HepG2 (cell line): ENCODE data around the gene SLC22A12. TPM values are rescaled to one million over a fixed set of nuclear protein-coding genes. Genes with fewer than 3 reads are reported as not detected.

Source experiments
- ERF ChIP-seq: IDR thresholded peaks from 2 replicates; pipeline ENCODE4 v1.6.1; 2018; ENCODE audit warnings: missing biosample characterization, missing genetic modification reagents
- ETS1 ChIP-seq: sonication (generic); formaldehyde crosslinking; IDR thresholded peaks from 2 replicates; pipeline ENCODE4 v1.4.0; 2020; ENCODE audit warnings: missing genetic modification reagents
- FOXK2 ChIP-seq: fragments of 450-650 bp; IDR thresholded peaks from 2 replicates; pipeline ENCODE4 v1.6.1; 2016
- GMEB1 ChIP-seq: sonication (generic); formaldehyde crosslinking; IDR thresholded peaks from 2 replicates; pipeline ENCODE4 v1.5.1; 2020; ENCODE audit warnings: missing genetic modification reagents, mild to moderate bottlenecking, borderline replicate concordance
- HDAC2 ChIP-seq: sonication (generic); formaldehyde crosslinking; IDR thresholded peaks from 2 replicates; pipeline ENCODE4 v1.4.0; 2020; ENCODE audit warnings: missing genetic modification reagents
- KDM3A ChIP-seq: IDR thresholded peaks from 2 replicates; pipeline ENCODE4 v1.6.1; 2018; ENCODE audit warnings: low read depth, missing compliant biosample characterization
- PHF21A ChIP-seq: sonication (generic); formaldehyde crosslinking; IDR thresholded peaks from 2 replicates; pipeline ENCODE4 v1.5.0; 2020; ENCODE audit warnings: mild to moderate bottlenecking, missing genetic modification reagents
- RFXANK ChIP-seq: IDR thresholded peaks from 2 replicates; pipeline ENCODE4 v1.6.1; 2016
- SP1 ChIP-seq, 2 experiments: fragments of 450-650 bp in 1 of 2; sonication (generic) in 1 of 2; formaldehyde crosslinking in 1 of 2; IDR thresholded peaks; 2 replicates each; pipeline versions ENCODE4 v1.4.0 to v1.6.1; 2016 to 2020; ENCODE audit warnings: missing genetic modification reagents in 1 of 2
- TCF7L2 ChIP-seq: IDR thresholded peaks from 2 replicates; pipeline ENCODE4 v1.6.1; 2011; ENCODE audit warnings: mild to moderate bottlenecking, low read depth, low read length, moderate library complexity
- TIGD3 ChIP-seq: sonication (generic); formaldehyde crosslinking; IDR thresholded peaks from 2 replicates; pipeline ENCODE4 v1.5.1; 2020; ENCODE audit warnings: mild to moderate bottlenecking, missing genetic modification reagents, borderline replicate concordance
- YEATS2 ChIP-seq: sonication (generic); formaldehyde crosslinking; IDR thresholded peaks from 2 replicates; pipeline ENCODE4 v1.4.0; 2020; ENCODE audit warnings: missing genetic modification reagents, borderline replicate concordance
- ZNF136 ChIP-seq: sonication (generic); formaldehyde crosslinking; IDR thresholded peaks from 2 replicates; pipeline ENCODE4 v1.8.1; 2022; ENCODE audit warnings: low read depth, mild to moderate bottlenecking, moderate library complexity, missing genetic modification reagents
- ZNF564 ChIP-seq: sonication (generic); formaldehyde crosslinking; IDR thresholded peaks from 2 replicates; pipeline ENCODE4 v1.8.1; 2023; ENCODE audit warnings: mild to moderate bottlenecking, missing genetic modification reagents
- ZNF605 ChIP-seq: sonication (generic); formaldehyde crosslinking; IDR thresholded peaks from 2 replicates; pipeline ENCODE4 v1.8.0; 2022; ENCODE audit warnings: mild to moderate bottlenecking, missing genetic modification reagents
- ZNF737 ChIP-seq: sonication (generic); formaldehyde crosslinking; IDR thresholded peaks from 2 replicates; pipeline ENCODE4 v1.5.0; 2020; ENCODE audit warnings: missing genetic modification reagents, mild to moderate bottlenecking, borderline replicate concordance
- ZNF770 ChIP-seq: sonication (generic); formaldehyde crosslinking; IDR thresholded peaks from 2 replicates; pipeline ENCODE4 v1.5.0; 2020; ENCODE audit warnings: mild to moderate bottlenecking, missing genetic modification reagents
- ZNF790 ChIP-seq: sonication (generic); formaldehyde crosslinking; IDR thresholded peaks from 2 replicates; pipeline ENCODE4 v1.8.0; 2022; ENCODE audit warnings: missing genetic modification reagents, mild to moderate bottlenecking, borderline replicate concordance
- ZSCAN9 ChIP-seq: IDR thresholded peaks from 2 replicates; pipeline ENCODE4 v1.6.1; 2016; ENCODE audit warnings: borderline replicate concordance
- polyA plus RNA-seq, 8 experiments: library from polyadenylated mRNA; depleted of rRNA in 3 of 8; stranded (reverse) in 7 of 8; unstranded in 1 of 8; fragments of >200 nt; fragmentation: Illumina TruSeq in 4 of 8; extraction: Trizol in 4 of 8; gene quantifications; 2 replicates each; pipeline versions ENCODE4 v1.2.1 to v1.2.3, GENCODE V29; 2011 to 2016; ENCODE audit warnings: low read depth in 4 of 8, missing spikeins in 1 of 8, mixed read lengths in 1 of 8; ENCODE audit not compliant: insufficient read depth in 1 of 8
- total RNA-seq, 5 experiments: library from RNA; depleted of rRNA; stranded (reverse); fragments of >200 nt; fragmentation: Illumina TruSeq; extraction: Trizol; gene quantifications; 2 replicates each; pipeline ENCODE4 v1.2.3, GENCODE V29; 2016; ENCODE audit warnings: low read depth in 1 of 5
- TF ChIP-seq, protein P1 (sequence below): sonication (generic); formaldehyde crosslinking; IDR thresholded peaks from 2 replicates; pipeline ENCODE4 v1.4.0; 2020; ENCODE audit warnings: missing genetic modification reagents, borderline replicate concordance

SLC22A12 gene
- total and polyA plus RNA-seq, 2 of the 13 experiments (the other 11 are each of a cell fraction or from before 2014, with no cell fraction given), result not detected

GRCh38 chr11:64566042-64566914, 24.7 kb upstream of the SLC22A12 start (continued):
- TF ChIP-seq, protein P1, sequence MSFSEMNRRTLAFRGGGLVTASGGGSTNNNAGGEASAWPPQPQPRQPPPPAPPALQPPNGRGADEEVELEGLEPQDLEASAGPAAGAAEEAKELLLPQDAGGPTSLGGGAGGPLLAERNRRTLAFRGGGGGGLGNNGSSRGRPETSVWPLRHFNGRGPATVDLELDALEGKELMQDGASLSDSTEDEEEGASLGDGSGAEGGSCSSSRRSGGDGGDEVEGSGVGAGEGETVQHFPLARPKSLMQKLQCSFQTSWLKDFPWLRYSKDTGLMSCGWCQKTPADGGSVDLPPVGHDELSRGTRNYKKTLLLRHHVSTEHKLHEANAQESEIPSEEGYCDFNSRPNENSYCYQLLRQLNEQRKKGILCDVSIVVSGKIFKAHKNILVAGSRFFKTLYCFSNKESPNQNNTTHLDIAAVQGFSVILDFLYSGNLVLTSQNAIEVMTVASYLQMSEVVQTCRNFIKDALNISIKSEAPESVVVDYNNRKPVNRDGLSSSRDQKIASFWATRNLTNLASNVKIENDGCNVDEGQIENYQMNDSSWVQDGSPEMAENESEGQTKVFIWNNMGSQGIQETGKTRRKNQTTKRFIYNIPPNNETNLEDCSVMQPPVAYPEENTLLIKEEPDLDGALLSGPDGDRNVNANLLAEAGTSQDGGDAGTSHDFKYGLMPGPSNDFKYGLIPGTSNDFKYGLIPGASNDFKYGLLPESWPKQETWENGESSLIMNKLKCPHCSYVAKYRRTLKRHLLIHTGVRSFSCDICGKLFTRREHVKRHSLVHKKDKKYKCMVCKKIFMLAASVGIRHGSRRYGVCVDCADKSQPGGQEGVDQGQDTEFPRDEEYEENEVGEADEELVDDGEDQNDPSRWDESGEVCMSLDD (CRISPR knock-in tag), result no peak
- TF ChIP-seq TCF7L2, result peak; percentile 91
- TF ChIP-seq ZNF564, result no peak
- no peak for TF ChIP-seq SP1 (IDR thresholded peaks at IDR 0.05)
- peak; percentile 52; the same call in 1 of the 2 replicates for TF ChIP-seq SP1 (CRISPR knock-in tag; IDR thresholded peaks at IDR 0.05)
- 0 out of 2 replicates have a peak, but pooled peaks have one; percentile 25 for TF ChIP-seq KDM3A
- peak; percentile 51; the same call in 1 of the 2 replicates for TF ChIP-seq HDAC2 (CRISPR knock-in tag)
- TF ChIP-seq YEATS2 (CRISPR knock-in tag), result no peak; the same call in 1 of the 2 replicates
- TF ChIP-seq ERF (CRISPR knock-in tag), result peak; percentile 32; the same call in 1 of the 2 replicates
- TF ChIP-seq PHF21A (CRISPR knock-in tag), result peak; percentile 66; the same call in 1 of the 2 replicates
- TF ChIP-seq ZNF737 (CRISPR knock-in tag), result no peak
- no peak for TF ChIP-seq RFXANK (CRISPR knock-in tag)
- TF ChIP-seq ZSCAN9 (CRISPR knock-in tag), result 0 out of 2 replicates have a peak, but pooled peaks have one; percentile 45
- no peak for TF ChIP-seq ZNF136 (CRISPR knock-in tag)
- TF ChIP-seq FOXK2, result peak; percentile 49; the same call in 1 of the 2 replicates
- TF ChIP-seq GMEB1 (CRISPR knock-in tag), result no peak
- peak; percentile 81 for TF ChIP-seq ZNF605 (CRISPR knock-in tag)
- TF ChIP-seq ZNF790 (CRISPR knock-in tag), result no peak
- TF ChIP-seq TIGD3 (CRISPR knock-in tag), result no peak
- TF ChIP-seq ZNF770 (CRISPR knock-in tag), result peak; percentile 55; the same call in 1 of the 2 replicates
- TF ChIP-seq ETS1 (CRISPR knock-in tag), result no peak
